ENCODE measurements around the gene PIK3R6.
"Not testable (repeated sequence)": the region's sequence is repeated elsewhere in the genome, so short reads cannot be mapped to it uniquely, and the experiment has no call there.

DNA sequence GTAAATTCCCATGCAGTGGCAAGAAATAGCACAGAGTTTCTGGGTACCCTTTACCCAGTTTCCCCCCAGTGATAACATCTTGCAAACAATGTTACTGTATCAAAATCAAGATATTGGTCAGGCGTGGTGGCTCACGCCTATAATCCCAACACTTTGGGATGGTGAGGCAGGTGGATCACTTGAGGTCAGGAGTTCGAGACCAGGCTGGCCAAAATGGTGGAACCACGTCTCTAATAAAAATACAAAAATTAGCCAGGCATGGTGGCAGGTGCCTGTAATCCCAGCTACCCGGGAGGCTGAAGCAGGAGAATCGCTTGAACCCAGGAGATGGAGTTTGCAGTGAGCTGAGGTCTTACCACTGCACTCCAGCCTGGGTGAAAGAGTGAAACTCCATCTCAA, 11.3 kb downstream of the PIK3R6 start:
- TF ChIP-seq, protein P1, sequence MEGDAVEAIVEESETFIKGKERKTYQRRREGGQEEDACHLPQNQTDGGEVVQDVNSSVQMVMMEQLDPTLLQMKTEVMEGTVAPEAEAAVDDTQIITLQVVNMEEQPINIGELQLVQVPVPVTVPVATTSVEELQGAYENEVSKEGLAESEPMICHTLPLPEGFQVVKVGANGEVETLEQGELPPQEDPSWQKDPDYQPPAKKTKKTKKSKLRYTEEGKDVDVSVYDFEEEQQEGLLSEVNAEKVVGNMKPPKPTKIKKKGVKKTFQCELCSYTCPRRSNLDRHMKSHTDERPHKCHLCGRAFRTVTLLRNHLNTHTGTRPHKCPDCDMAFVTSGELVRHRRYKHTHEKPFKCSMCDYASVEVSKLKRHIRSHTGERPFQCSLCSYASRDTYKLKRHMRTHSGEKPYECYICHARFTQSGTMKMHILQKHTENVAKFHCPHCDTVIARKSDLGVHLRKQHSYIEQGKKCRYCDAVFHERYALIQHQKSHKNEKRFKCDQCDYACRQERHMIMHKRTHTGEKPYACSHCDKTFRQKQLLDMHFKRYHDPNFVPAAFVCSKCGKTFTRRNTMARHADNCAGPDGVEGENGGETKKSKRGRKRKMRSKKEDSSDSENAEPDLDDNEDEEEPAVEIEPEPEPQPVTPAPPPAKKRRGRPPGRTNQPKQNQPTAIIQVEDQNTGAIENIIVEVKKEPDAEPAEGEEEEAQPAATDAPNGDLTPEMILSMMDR (IDR thresholded peaks at IDR 0.05), result not testable (repeated sequence)
- not testable (repeated sequence) for TF ChIP-seq POLR2A, POLR2AphosphoS5 (IDR thresholded peaks at IDR 0.05)

Data from gastroesophageal sphincter (tissue), 3 donors.